HepG2 (cell line): ENCODE measurements around the gene PLOD3. TPM values are rescaled to one million over a fixed set of nuclear protein-coding genes. Genes with fewer than 3 reads are reported as not detected.

Experiments
- ATAC-seq: fragments of 200-7000 bp; cut with Tn5 transposase; 3 replicates; pipeline ENCODE4 v1.9.1; 2020; ENCODE audit warnings: mild to moderate bottlenecking, moderate library complexity
- BruUV-seq: library from RNA; stranded (reverse); fragments of 400-500 nt; replicated peaks from 2 replicates; lab custom pipeline; 2021; lab: Mats Ljungman, UMichigan
- CTCF ChIA-PET: fragments of 300-600 bp; formaldehyde crosslinking; extraction: SDS; loops from one replicate; lab custom pipeline; 2021; ENCODE audit warnings: low total read pairs, inconsistent platforms, low intra/inter-chr PET ratio; lab: Yijun Ruan, JAX
- POLR2A ChIA-PET: fragments of 350-600 bp; sonication (Branson Sonifier 250); formaldehyde crosslinking; loops from one replicate; lab custom pipeline; 2020; ENCODE audit warnings: antibody characterized with exemption, inconsistent platforms; lab: Yijun Ruan, JAX
- DNase-seq: peaks from one replicate; pipeline ENCODE4 v3.0.0-alpha.2; 2015; ENCODE audit warnings: low spot score
- FAIRE-seq: peaks from 3 replicates; lab custom pipeline; 2011; peaks lifted over from hg19 to GRCh38; lab: Jason Lieb, UNC
- H2AFZ ChIP-seq: one replicate; pipeline ENCODE4 v1.6.1; 2011; ENCODE audit warnings: low read length, inconsistent platforms
- H3K27ac ChIP-seq: fragments of 300-600 bp; 3 replicates; pipeline ENCODE4 v1.8.0; 2011; ENCODE audit warnings: mixed run types, mild to moderate bottlenecking, mixed read lengths, low read length, inconsistent platforms; ENCODE audit not compliant: insufficient read depth; ENCODE audit errors: extremely low read length
- H3K27me3 ChIP-seq, 2 experiments: fragments of 200-600 bp in 1 of 2; 2 replicates in 1 of 2; 3 replicates in 1 of 2; pipeline versions ENCODE4 v1.6.0 to v1.8.0; 2011; ENCODE audit warnings: low read length in 2 of 2, mild to moderate bottlenecking in 2 of 2, moderate library complexity in 2 of 2, inconsistent platforms in 1 of 2; ENCODE audit not compliant: insufficient read depth in 2 of 2, control insufficient read depth in 1 of 2
- H3K36me3 ChIP-seq, 2 experiments: fragments of 200-600 bp in 1 of 2; replicated peaks in 1 of 2; 2 replicates in 1 of 2; 3 replicates in 1 of 2; pipeline versions ENCODE4 v1.5.1 to v1.8.0; 2011; ENCODE audit warnings: low read length in 2 of 2, inconsistent platforms in 1 of 2; ENCODE audit not compliant: insufficient read depth in 2 of 2, control insufficient read depth in 1 of 2
- H3K4me1 ChIP-seq: 2 replicates; pipeline ENCODE4 v1.5.1; 2012; ENCODE audit warnings: low read length, inconsistent platforms; ENCODE audit not compliant: insufficient read depth
- H3K4me2 ChIP-seq: 2 replicates; pipeline ENCODE4 v1.6.0; 2011; ENCODE audit warnings: low read depth, low read length, inconsistent platforms
- H3K4me3 ChIP-seq, 3 experiments: fragments of 200-600 bp in 1 of 3; sonication (generic), shearing (Covaris generic) in 1 of 3; replicated peaks in 1 of 3; 2 replicates each; pipeline ENCODE4 v1.5.1; 2011 to 2016; ENCODE audit warnings: low read length in 3 of 3, inconsistent platforms in 2 of 3, low read depth in 2 of 3, mild to moderate bottlenecking in 2 of 3, control low read depth in 1 of 3, mixed read lengths in 1 of 3; ENCODE audit not compliant: insufficient read depth in 1 of 3
- H3K79me2 ChIP-seq: one replicate; pipeline ENCODE4 v1.6.1; 2011; ENCODE audit warnings: low read length, inconsistent platforms; ENCODE audit not compliant: insufficient read depth
- H3K9ac ChIP-seq: 2 replicates; pipeline ENCODE4 v1.6.0; 2011; ENCODE audit warnings: mild to moderate bottlenecking, low read depth, low read length, inconsistent platforms; ENCODE audit not compliant: insufficient read depth
- H3K9me3 ChIP-seq: 2 replicates; pipeline ENCODE4 v1.5.1; 2012; ENCODE audit warnings: mild to moderate bottlenecking, low read length
- H4K20me1 ChIP-seq: 2 replicates; pipeline ENCODE4 v1.6.0; 2011; ENCODE audit warnings: inconsistent platforms, mild to moderate bottlenecking, low read length, moderate library complexity; ENCODE audit not compliant: insufficient read depth
- CBX5 ChIP-seq: sonication (generic); formaldehyde crosslinking; IDR thresholded peaks from 2 replicates; pipeline ENCODE4 v1.4.0; 2020; ENCODE audit warnings: missing genetic modification reagents, borderline replicate concordance
- FOXO1 ChIP-seq: sonication (generic); formaldehyde crosslinking; IDR thresholded peaks from 2 replicates; pipeline ENCODE4 v1.4.0; 2020; ENCODE audit warnings: missing genetic modification reagents
- NCOA2 ChIP-seq: sonication (generic); formaldehyde crosslinking; IDR thresholded peaks from 2 replicates; pipeline ENCODE4 v1.8.0; 2022; ENCODE audit warnings: inconsistent platforms
- SP1 ChIP-seq, 2 experiments: fragments of 450-650 bp in 1 of 2; sonication (generic) in 1 of 2; formaldehyde crosslinking in 1 of 2; IDR thresholded peaks; 2 replicates each; pipeline versions ENCODE4 v1.4.0 to v1.6.1; 2016 to 2020; ENCODE audit warnings: missing genetic modification reagents in 1 of 2
- SP5 ChIP-seq: IDR thresholded peaks from 2 replicates; pipeline ENCODE4 v1.6.1; 2016; ENCODE audit warnings: low read depth, borderline replicate concordance
- SRSF4 ChIP-seq: fragments of 200-400 bp; formaldehyde crosslinking; IDR thresholded peaks from one replicate; pipeline ENCODE4 v1.6.1; 2018; ENCODE audit warnings: mild to moderate bottlenecking, low read depth, low read length, moderate library complexity; ENCODE audit not compliant: poor library complexity, severe bottlenecking
- ZBTB8A ChIP-seq: sonication (generic); formaldehyde crosslinking; IDR thresholded peaks from 2 replicates; pipeline ENCODE4 v1.4.0; 2020; ENCODE audit warnings: mild to moderate bottlenecking, low read depth, missing genetic modification reagents, borderline replicate concordance
- ZNF235 ChIP-seq: sonication (generic); formaldehyde crosslinking; IDR thresholded peaks from 2 replicates; pipeline ENCODE4 v1.8.1; 2023; ENCODE audit warnings: mild to moderate bottlenecking, missing genetic modification reagents, borderline replicate concordance
- ZSCAN29 ChIP-seq: sonication (generic); formaldehyde crosslinking; conservative IDR thresholded peaks from 2 replicates; pipeline ENCODE4 v1.4.0; 2020; ENCODE audit warnings: mild to moderate bottlenecking, missing genetic modification reagents
- WGBS: methylation state at CpG from one replicate; pipeline ENCODE4 v1.1.6; 2017; ENCODE audit warnings: low lambda C conversion rate; 5-methylcytosine and 5-hydroxymethylcytosine counted together
- in situ Hi-C: cut with HindIII; loops from 2 replicates; pipeline ENCODE4 v1.10.0; 2017; ENCODE audit warnings: low pct_unique_long_range_greater_than_20kb; ENCODE audit not compliant: extremely low pct_ligation_motif_present
- intact Hi-C: fragments of 100-400 bp; cut with micrococcal nuclease; formaldehyde crosslinking; loops from one replicate; pipeline ENCODE4 v1.10.0; 2022; ENCODE audit not compliant: unreplicated experiment
- polyA plus RNA-seq, 8 experiments: library from polyadenylated mRNA; depleted of rRNA in 3 of 8; stranded (reverse) in 7 of 8; unstranded in 1 of 8; fragments of >200 nt; fragmentation: Illumina TruSeq in 4 of 8; extraction: Trizol in 4 of 8; gene quantifications; 2 replicates each; pipeline versions ENCODE4 v1.2.1 to v1.2.3, GENCODE V29; 2011 to 2016; ENCODE audit warnings: low read depth in 4 of 8, missing spikeins in 1 of 8, mixed read lengths in 1 of 8; ENCODE audit not compliant: insufficient read depth in 1 of 8
- total RNA-seq, 5 experiments: library from RNA; depleted of rRNA; stranded (reverse); fragments of >200 nt; fragmentation: Illumina TruSeq; extraction: Trizol; gene quantifications; 2 replicates each; pipeline ENCODE4 v1.2.3, GENCODE V29; 2016; ENCODE audit warnings: low read depth in 1 of 5
- TF ChIP-seq, protein P1 (sequence below): sonication (generic); formaldehyde crosslinking; IDR thresholded peaks from 2 replicates; pipeline ENCODE4 v1.4.0; 2020; ENCODE audit warnings: mild to moderate bottlenecking, missing genetic modification reagents
- TF ChIP-seq, protein P2 (sequence below): sonication (generic); formaldehyde crosslinking; IDR thresholded peaks from 2 replicates; pipeline ENCODE4 v1.4.0; 2020; ENCODE audit warnings: low read depth, mild to moderate bottlenecking, missing genetic modification reagents

The PLOD3 gene
- total and polyA plus RNA-seq, 2 of the 13 experiments (the other 11 are each of a cell fraction or from before 2014, with no cell fraction given) = 65.8 to 67.4 TPM

- TF ChIP-seq CBX5 (CRISPR knock-in tag) = peak; percentile 28; the same call in 1 of the 2 replicates
These were observed at the start of gene PLOD3, which contains the start of gene ZNHIT1 (continued) for GRCh38 chr7:101217388-101218235.

GRCh38 chr7:101265622-101266516 lies 48.5 kb upstream of the PLOD3 start:
- Histone ChIP-seq H3K4me1 (no peaks in the 10 kb centered on the region), H3K27me3 (peaks cover 0 to 4% of the 10 kb centered on the region in 2 experiments; a peak in 1 of 5 replicates), H3K27ac (no peak overlapping the region), H3K9me3 (no peaks in the 10 kb centered on the region), H3K79me2 (no peaks in the 10 kb centered on the region), H3K4me3 (no peak overlapping the region), H3K4me2 (no peak overlapping the region), H4K20me1 (no peaks in the 10 kb centered on the region), H2AFZ (no peak overlapping the region), H3K9ac (no peak overlapping the region), H3K36me3 (no peaks in the 10 kb centered on the region)
- POLR2A ChIA-PET = no interaction called here
- DNase-seq (no peak), FAIRE-seq (no peak), ATAC-seq (no peak)
- BruUV-seq = no TSS peak
- intact Hi-C loops = no loop called here
- in situ Hi-C loops = no loop called here
- WGBS = 59% methylated on average over 17 of the region's 17 CpGs
- CTCF ChIA-PET = no interaction called here
- TF ChIP-seq NCOA2 (CRISPR knock-in tag) = no peak
- no peak for TF ChIP-seq SP1 (IDR thresholded peaks at IDR 0.05)
- no peak for TF ChIP-seq SP1 (CRISPR knock-in tag; IDR thresholded peaks at IDR 0.05)
- TF ChIP-seq, protein P1, sequence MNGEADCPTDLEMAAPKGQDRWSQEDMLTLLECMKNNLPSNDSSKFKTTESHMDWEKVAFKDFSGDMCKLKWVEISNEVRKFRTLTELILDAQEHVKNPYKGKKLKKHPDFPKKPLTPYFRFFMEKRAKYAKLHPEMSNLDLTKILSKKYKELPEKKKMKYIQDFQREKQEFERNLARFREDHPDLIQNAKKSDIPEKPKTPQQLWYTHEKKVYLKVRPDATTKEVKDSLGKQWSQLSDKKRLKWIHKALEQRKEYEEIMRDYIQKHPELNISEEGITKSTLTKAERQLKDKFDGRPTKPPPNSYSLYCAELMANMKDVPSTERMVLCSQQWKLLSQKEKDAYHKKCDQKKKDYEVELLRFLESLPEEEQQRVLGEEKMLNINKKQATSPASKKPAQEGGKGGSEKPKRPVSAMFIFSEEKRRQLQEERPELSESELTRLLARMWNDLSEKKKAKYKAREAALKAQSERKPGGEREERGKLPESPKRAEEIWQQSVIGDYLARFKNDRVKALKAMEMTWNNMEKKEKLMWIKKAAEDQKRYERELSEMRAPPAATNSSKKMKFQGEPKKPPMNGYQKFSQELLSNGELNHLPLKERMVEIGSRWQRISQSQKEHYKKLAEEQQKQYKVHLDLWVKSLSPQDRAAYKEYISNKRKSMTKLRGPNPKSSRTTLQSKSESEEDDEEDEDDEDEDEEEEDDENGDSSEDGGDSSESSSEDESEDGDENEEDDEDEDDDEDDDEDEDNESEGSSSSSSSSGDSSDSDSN (CRISPR knock-in tag) = no peak
- TF ChIP-seq, protein P2, sequence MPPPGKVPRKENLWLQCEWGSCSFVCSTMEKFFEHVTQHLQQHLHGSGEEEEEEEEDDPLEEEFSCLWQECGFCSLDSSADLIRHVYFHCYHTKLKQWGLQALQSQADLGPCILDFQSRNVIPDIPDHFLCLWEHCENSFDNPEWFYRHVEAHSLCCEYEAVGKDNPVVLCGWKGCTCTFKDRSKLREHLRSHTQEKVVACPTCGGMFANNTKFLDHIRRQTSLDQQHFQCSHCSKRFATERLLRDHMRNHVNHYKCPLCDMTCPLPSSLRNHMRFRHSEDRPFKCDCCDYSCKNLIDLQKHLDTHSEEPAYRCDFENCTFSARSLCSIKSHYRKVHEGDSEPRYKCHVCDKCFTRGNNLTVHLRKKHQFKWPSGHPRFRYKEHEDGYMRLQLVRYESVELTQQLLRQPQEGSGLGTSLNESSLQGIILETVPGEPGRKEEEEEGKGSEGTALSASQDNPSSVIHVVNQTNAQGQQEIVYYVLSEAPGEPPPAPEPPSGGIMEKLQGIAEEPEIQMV (CRISPR knock-in tag) = no peak
- no peak for TF ChIP-seq FOXO1 (CRISPR knock-in tag)
- no peak for TF ChIP-seq SP5 (CRISPR knock-in tag)
- no peak for TF ChIP-seq SRSF4
- TF ChIP-seq ZNF235 (CRISPR knock-in tag) = no peak
- TF ChIP-seq ZSCAN29 (CRISPR knock-in tag) = no peak
- no peak for TF ChIP-seq ZBTB8A (CRISPR knock-in tag)
